ENCODE measurements around the gene UGT8. TPM values are rescaled to one million over a fixed set of nuclear protein-coding genes. Genes with fewer than 3 reads are reported as not detected.

UGT8 gene
- total and polyA plus RNA-seq, 2 donors (not counting 1 experiment from before 2014, with no cell fraction given): 4.2 to 24.0 TPM

- H3K4me2 ChIP-seq (replicated peaks; ENCODE audit: low read depth, low read length, poor library complexity, severe bottlenecking): no peak overlapping the region
- no peaks in the 10 kb centered on the region for H4K20me1 ChIP-seq (ENCODE audit: control insufficient read depth, insufficient read depth, low read length, poor library complexity, severe bottlenecking)
- no peak overlapping the region for H3K9ac ChIP-seq (ENCODE audit: low read length)
- no peaks in the 10 kb centered on the region for H3K27me3 ChIP-seq (replicated peaks in 1 of 4; ENCODE audit: control extremely low read depth in 1 of 4, control insufficient read depth in 3 of 4, insufficient read depth in 4 of 4, low read length in 3 of 4)
- ATAC-seq (ENCODE audit: low read depth): no peak
- no peaks in the 10 kb centered on the region for H3K9me3 ChIP-seq (ENCODE audit: control extremely low read depth in 1 of 3, control insufficient read depth in 2 of 3, insufficient read depth in 1 of 3, low read length in 2 of 3)
- Mint-ChIP-seq H3K4me1 (no peaks in the 10 kb centered on the region), H3K27ac (no peak overlapping the region), H3K4me3 (no peak overlapping the region), H3K9me3 (ENCODE audit: insufficient read depth) (no peaks in the 10 kb centered on the region), H3K27me3 (no peaks in the 10 kb centered on the region)
- no peaks in the 10 kb centered on the region for H3K4me1 ChIP-seq (ENCODE audit: control insufficient read depth in 2 of 2, insufficient read depth in 2 of 2, low read length in 2 of 2)
- no peak overlapping the region for H3K27ac ChIP-seq (ENCODE audit: low read length in 2 of 2)
- POLR2A ChIA-PET: no interaction called here
- DNase-seq: no peak
- TF ChIP-seq EZH2 (IDR thresholded peaks at IDR 0.05; ENCODE audit: borderline replicate concordance, insufficient read depth, low read depth, low read length, poor library complexity, severe bottlenecking): no peak
- TF ChIP-seq, protein P1, sequence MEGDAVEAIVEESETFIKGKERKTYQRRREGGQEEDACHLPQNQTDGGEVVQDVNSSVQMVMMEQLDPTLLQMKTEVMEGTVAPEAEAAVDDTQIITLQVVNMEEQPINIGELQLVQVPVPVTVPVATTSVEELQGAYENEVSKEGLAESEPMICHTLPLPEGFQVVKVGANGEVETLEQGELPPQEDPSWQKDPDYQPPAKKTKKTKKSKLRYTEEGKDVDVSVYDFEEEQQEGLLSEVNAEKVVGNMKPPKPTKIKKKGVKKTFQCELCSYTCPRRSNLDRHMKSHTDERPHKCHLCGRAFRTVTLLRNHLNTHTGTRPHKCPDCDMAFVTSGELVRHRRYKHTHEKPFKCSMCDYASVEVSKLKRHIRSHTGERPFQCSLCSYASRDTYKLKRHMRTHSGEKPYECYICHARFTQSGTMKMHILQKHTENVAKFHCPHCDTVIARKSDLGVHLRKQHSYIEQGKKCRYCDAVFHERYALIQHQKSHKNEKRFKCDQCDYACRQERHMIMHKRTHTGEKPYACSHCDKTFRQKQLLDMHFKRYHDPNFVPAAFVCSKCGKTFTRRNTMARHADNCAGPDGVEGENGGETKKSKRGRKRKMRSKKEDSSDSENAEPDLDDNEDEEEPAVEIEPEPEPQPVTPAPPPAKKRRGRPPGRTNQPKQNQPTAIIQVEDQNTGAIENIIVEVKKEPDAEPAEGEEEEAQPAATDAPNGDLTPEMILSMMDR (IDR thresholded peaks at IDR 0.05): no peak
- no peaks in the 10 kb centered on the region for H3K79me2 ChIP-seq (ENCODE audit: control insufficient read depth, insufficient read depth, low read length)
- no peak overlapping the region for H2AFZ ChIP-seq (ENCODE audit: insufficient read depth, low read depth, low read length, poor library complexity, severe bottlenecking)
- CTCF ChIA-PET: no interaction called here
- no peak overlapping the region for H3K4me3 ChIP-seq (ENCODE audit: control extremely low read depth in 1 of 5, extremely low read depth in 1 of 5, insufficient read depth in 1 of 5, low read depth in 2 of 5, low read length in 4 of 5)
- WGBS (ENCODE audit: insufficient coverage): 100% methylated on average over 1 of the region's 1 CpG
- intact Hi-C loops (cut with micrococcal nuclease): no loop called here
- no peaks in the 10 kb centered on the region for H3K36me3 ChIP-seq (replicated peaks in 1 of 2; ENCODE audit: control extremely low read depth in 1 of 2, control insufficient read depth in 1 of 2, extremely low read depth in 1 of 2, insufficient read depth in 2 of 2, low read length in 1 of 2)
Measured at GRCh38 chr4:114677346-114677979, 78.9 kb downstream of the UGT8 start.

DNA sequence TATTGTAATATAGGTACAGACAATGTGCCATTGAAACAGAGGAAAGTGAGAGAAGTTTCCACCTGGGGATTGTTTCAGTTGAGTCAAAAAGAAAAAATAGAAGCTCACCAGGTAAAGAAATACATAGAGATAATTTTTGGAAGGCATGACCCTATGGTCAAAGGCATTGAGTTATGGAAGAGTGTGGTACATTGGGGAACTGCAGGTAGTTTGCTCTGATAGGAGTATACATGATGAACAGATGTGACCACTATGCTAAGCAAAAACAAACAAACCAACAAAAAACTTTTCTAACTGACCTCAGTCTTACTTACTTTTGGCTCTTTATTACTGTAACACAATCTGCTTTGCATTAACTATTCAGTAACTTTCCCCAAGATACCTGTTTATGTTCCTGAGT lies 85.9 kb downstream of the UGT8 start:
- Histone ChIP-seq H4K20me1 (ENCODE audit: control insufficient read depth, insufficient read depth, low read length, poor library complexity, severe bottlenecking) (no peaks in the 10 kb centered on the region), H3K9ac (ENCODE audit: low read length) (no peak overlapping the region), H3K4me3 (ENCODE audit: control extremely low read depth in 1 of 5, extremely low read depth in 1 of 5, insufficient read depth in 1 of 5, low read depth in 2 of 5, low read length in 4 of 5) (no peak overlapping the region), H3K9me3 (ENCODE audit: control extremely low read depth in 1 of 3, control insufficient read depth in 2 of 3, insufficient read depth in 1 of 3, low read length in 2 of 3) (no peaks in the 10 kb centered on the region), H3K79me2 (ENCODE audit: control insufficient read depth, insufficient read depth, low read length) (no peaks in the 10 kb centered on the region), H2AFZ (ENCODE audit: insufficient read depth, low read depth, low read length, poor library complexity, severe bottlenecking) (no peak overlapping the region), H3K27me3 (replicated peaks in 1 of 4; ENCODE audit: control extremely low read depth in 1 of 4, control insufficient read depth in 3 of 4, insufficient read depth in 4 of 4, low read length in 3 of 4) (no peaks in the 10 kb centered on the region), H3K36me3 (replicated peaks in 1 of 2; ENCODE audit: control extremely low read depth in 1 of 2, control insufficient read depth in 1 of 2, extremely low read depth in 1 of 2, insufficient read depth in 2 of 2, low read length in 1 of 2) (no peaks in the 10 kb centered on the region), H3K4me2 (replicated peaks; ENCODE audit: low read depth, low read length, poor library complexity, severe bottlenecking) (no peak overlapping the region), H3K4me1 (ENCODE audit: control insufficient read depth in 2 of 2, insufficient read depth in 2 of 2, low read length in 2 of 2) (peaks cover 0 to 4% of the 10 kb centered on the region in 2 donors), H3K27ac (ENCODE audit: low read length in 2 of 2) (no peak overlapping the region)
- Mint-ChIP-seq H3K27ac (no peak overlapping the region), H3K4me1 (peaks cover 17% of the 10 kb centered on the region), H3K27me3 (no peaks in the 10 kb centered on the region), H3K9me3 (ENCODE audit: insufficient read depth) (no peaks in the 10 kb centered on the region), H3K4me3 (no peak overlapping the region)
- TF ChIP-seq, protein P1 (IDR thresholded peaks at IDR 0.05): no peak
- TF ChIP-seq EZH2 (IDR thresholded peaks at IDR 0.05; ENCODE audit: borderline replicate concordance, insufficient read depth, low read depth, low read length, poor library complexity, severe bottlenecking): no peak
- intact Hi-C loops (cut with micrococcal nuclease): no loop called here
- ATAC-seq (ENCODE audit: low read depth) (no peak), DNase-seq (no peak)
- POLR2A ChIA-PET: no interaction called here
- CTCF ChIA-PET: interaction anchor here (0.6 kb wide), 1 partner anchor 24 kb away, joined by 4 read pairs; no protein-coding TSS in a partner anchor

All from B cell (primary cell).